GM23338 (cell line): Measurements from ENCODE around the gene RNF213.

Experiments
- CREB1 ChIP-seq: fragments of 250-450 bp; sonication (Bioruptor Pico); IDR thresholded peaks from 2 replicates; pipeline ENCODE4 v1.5.0; 2020; ENCODE audit warnings: low read depth, mild to moderate bottlenecking, moderate library complexity
- CTCF ChIP-seq, 2 experiments: fragments of 200-600 bp in 1 of 2; sonication (generic) in 1 of 2; conservative IDR thresholded peaks; 2 replicates each; pipeline versions ENCODE4 v1.5.1 to v1.6.1; 2016 to 2017; ENCODE audit warnings: antibody characterized with exemption in 2 of 2, low read depth in 2 of 2, mild to moderate bottlenecking in 2 of 2, moderate library complexity in 1 of 2
- ETS1 ChIP-seq: IDR thresholded peaks from 2 replicates; pipeline ENCODE4 v1.6.1; 2016; ENCODE audit warnings: antibody characterized with exemption
- EZH2 ChIP-seq: fragments of 200-600 bp; sonication (generic); IDR thresholded peaks from one replicate; pipeline ENCODE4 v1.8.0; 2017; ENCODE audit warnings: antibody characterized with exemption, mild to moderate bottlenecking, low read depth; ENCODE audit not compliant: unreplicated experiment
- EZH2phosphoT487 ChIP-seq: fragments of 200-600 bp; sonication (generic); IDR thresholded peaks from one replicate; pipeline ENCODE4 v1.8.1; 2018; ENCODE audit warnings: antibody characterized with exemption; ENCODE audit not compliant: unreplicated experiment
- JUNB ChIP-seq: IDR thresholded peaks from one replicate; pipeline ENCODE4 v1.6.1; 2016; ENCODE audit warnings: antibody characterized with exemption; ENCODE audit not compliant: unreplicated experiment
- NANOG ChIP-seq: IDR thresholded peaks from 2 replicates; pipeline ENCODE4 v1.6.1; 2016; ENCODE audit warnings: antibody characterized with exemption, borderline replicate concordance
- POLR2AphosphoS5 ChIP-seq: IDR thresholded peaks from 2 replicates; pipeline ENCODE4 v1.6.1; 2016; ENCODE audit warnings: antibody characterized with exemption, low read depth
- REST ChIP-seq: IDR thresholded peaks from one replicate; pipeline ENCODE4 v1.6.1; 2018; ENCODE audit warnings: antibody characterized with exemption; ENCODE audit not compliant: unreplicated experiment
- STAT1 ChIP-seq: IDR thresholded peaks from one replicate; pipeline ENCODE4 v1.6.1; 2016; ENCODE audit warnings: antibody characterized with exemption; ENCODE audit not compliant: unreplicated experiment
- ZNF331 ChIP-seq: fragments of 250-450 bp; sonication (Bioruptor Pico); IDR thresholded peaks from 2 replicates; pipeline ENCODE4 v1.5.0; 2020; ENCODE audit warnings: low read depth, mild to moderate bottlenecking, moderate library complexity
- ZNF462 ChIP-seq: fragments of 250-450 bp; sonication (Bioruptor Pico); IDR thresholded peaks from 2 replicates; pipeline ENCODE4 v1.5.0; 2020; ENCODE audit warnings: mild to moderate bottlenecking, moderate library complexity

GRCh38 chr17:80291691-80292487 lies 31.2 kb downstream of the RNF213 start:
- no peak for TF ChIP-seq EZH2
- TF ChIP-seq CTCF (conservative IDR thresholded peaks at IDR 0.05; ENCODE audit: low read depth in 2 of 2) = no peak
- TF ChIP-seq ZNF462 = no peak
- no peak for TF ChIP-seq POLR2AphosphoS5
- TF ChIP-seq REST = no peak
- no peak for TF ChIP-seq CREB1 (CRISPR knock-in tag)
- no peak for TF ChIP-seq EZH2phosphoT487
- no peak for TF ChIP-seq ETS1
- no peak for TF ChIP-seq JUNB
- TF ChIP-seq STAT1 = no peak
- TF ChIP-seq ZNF331 (CRISPR knock-in tag) = no peak
- no peak for TF ChIP-seq NANOG
